ENCODE measurements around the gene CDC25C.
"Not testable (repeated sequence)": the region's sequence is repeated elsewhere in the genome, so short reads cannot be mapped to it uniquely, and the experiment has no call there.

Gene CDC25C

GRCh38 chr5:138344887-138345622, 13.5 kb upstream of the CDC25C start:
- DNase-seq: no peak

GRCh38 chr5:138340008-138340407, 8.4 kb upstream of the CDC25C start:
- no peak for DNase-seq

GRCh38 chr5:138339464-138339863, 7.9 kb upstream of the CDC25C start:
- DNase-seq: no peak

- DNase-seq: no peak
These were observed 7.5 kb upstream of the CDC25C start for GRCh38 chr5:138339091-138339456.

GRCh38 chr5:138338411-138339090, 6.9 kb upstream of the CDC25C start:
- no peak for DNase-seq

- DNase-seq: peak; percentile 74
These were observed 6.2 kb upstream of the CDC25C start, which contains the start of gene FAM53C for GRCh38 chr5:138337685-138338410. Gene FAM53C (plus strand): TSS chr5:138338266. CDS start chr5:138341336, 3,070 bp downstream.

GRCh38 chr5:138336952-138337684, 5.5 kb upstream of the CDC25C start:
- no peak for DNase-seq

GRCh38 chr5:138334867-138335447, 3.4 kb upstream of the CDC25C start:
- DNase-seq: no peak

- DNase-seq: no peak
These were observed 673 bp downstream of the CDC25C start for GRCh38 chr5:138330813-138331448.

GRCh38 chr5:138318211-138318610, 13.4 kb downstream of the CDC25C start:
- not testable (repeated sequence) for DNase-seq

GRCh38 chr5:138316355-138316754, 15.2 kb downstream of the CDC25C start:
- DNase-seq: no peak

GRCh38 chr5:138315751-138316278, 15.8 kb downstream of the CDC25C start:
- DNase-seq: no peak

- no peak for DNase-seq
These were observed 25.8 kb downstream of the CDC25C start for GRCh38 chr5:138305797-138306196.

GRCh38 chr5:138303372-138303771, 28.2 kb downstream of the CDC25C start:
- no peak for DNase-seq

GRCh38 chr5:138289296-138289695, 42.3 kb downstream of the CDC25C start:
- DNase-seq: no peak

- no peak for DNase-seq
These were observed 44.4 kb downstream of the CDC25C start for GRCh38 chr5:138287246-138287645.

GRCh38 chr5:138282920-138283742, 48.5 kb downstream of the CDC25C start:
- no peak for DNase-seq

- no peak for DNase-seq
These were observed 50.7 kb downstream of the CDC25C start for GRCh38 chr5:138280915-138281314.

GRCh38 chr5:138276402-138277054, 55.1 kb downstream of the CDC25C start:
- DNase-seq: no peak

GRCh38 chr5:138275895-138276294, 55.7 kb downstream of the CDC25C start:
- no peak for DNase-seq
